SK-N-SH (cell line): Measurements from ENCODE around the gene SLC1A2. TPM values are rescaled to one million over a fixed set of nuclear protein-coding genes. Genes with fewer than 3 reads are reported as not detected.

ENCODE experiments used
- CTCF ChIA-PET: fragments of 300-600, 350-600 bp; formaldehyde crosslinking; extraction: SDS; loops from one replicate; lab custom pipeline; 2021; lab: Yijun Ruan, JAX
- POLR2A ChIA-PET: fragments of 350-600 bp; sonication (Branson Sonifier 250); formaldehyde crosslinking; extraction: SDS; loops from one replicate; lab custom pipeline; 2020; ENCODE audit warnings: antibody characterized with exemption, inconsistent platforms; lab: Yijun Ruan, JAX
- DNase-seq: peaks from one replicate; pipeline ENCODE4 v3.0.0; 2012
- H2AFZ ChIP-seq: fragments of 200-600 bp; sonication (generic); 2 replicates; pipeline ENCODE4 v1.8.1; 2016; ENCODE audit warnings: antibody characterized with exemption, mild to moderate bottlenecking, low read depth
- H3F3A ChIP-seq: fragments of 200-600 bp; sonication (generic); replicated peaks from 2 replicates; pipeline ENCODE3; 2016; ENCODE audit warnings: antibody characterized with exemption, mild to moderate bottlenecking; ENCODE audit not compliant: insufficient read depth
- H3K27ac ChIP-seq, 2 experiments: fragments of 200-500 bp in 1 of 2; fragments of 200-600 bp in 1 of 2; sonication (Bioruptor generic) in 1 of 2; sonication (generic), shearing (Covaris generic) in 1 of 2; 2 replicates each; pipeline versions ENCODE4 v1.5.1 to v1.6.1; 2014 to 2016; ENCODE audit warnings: low read depth in 2 of 2, inconsistent platforms in 1 of 2, low read length in 1 of 2, mild to moderate bottlenecking in 1 of 2, mixed read lengths in 1 of 2
- H3K27me3 ChIP-seq: fragments of 200-600 bp; sonication (generic), shearing (Covaris generic); 2 replicates; pipeline ENCODE4 v1.6.1; 2016; ENCODE audit warnings: mixed run types; ENCODE audit not compliant: insufficient read depth
- H3K36me3 ChIP-seq, 2 experiments: fragments of 200-500 bp in 1 of 2; fragments of 200-600 bp in 1 of 2; sonication (Bioruptor generic) in 1 of 2; sonication (generic) in 1 of 2; replicated peaks in 1 of 2; 2 replicates each; pipeline versions ENCODE3 to v1.5.1; 2014 to 2016; ENCODE audit warnings: low read length in 1 of 2, mild to moderate bottlenecking in 1 of 2; ENCODE audit not compliant: insufficient read depth in 2 of 2, control insufficient read depth in 1 of 2
- H3K4me1 ChIP-seq, 2 experiments: fragments of 200-500 bp in 1 of 2; fragments of 200-600 bp in 1 of 2; sonication (Bioruptor generic) in 1 of 2; sonication (generic), shearing (Covaris generic) in 1 of 2; 2 replicates each; pipeline versions ENCODE4 v1.5.1 to v1.6.1; 2014 to 2016; ENCODE audit warnings: low read depth in 1 of 2, low read length in 1 of 2, mixed run types in 1 of 2; ENCODE audit not compliant: insufficient read depth in 2 of 2, control insufficient read depth in 1 of 2
- H3K4me2 ChIP-seq: fragments of 200-600 bp; sonication (generic), shearing (Covaris generic); 2 replicates; pipeline ENCODE4 v1.6.1; 2017; ENCODE audit warnings: mixed run types
- H3K4me3 ChIP-seq, 2 experiments: fragments of 200-500 bp in 1 of 2; fragments of 200-600 bp in 1 of 2; sonication (Bioruptor generic) in 1 of 2; sonication (generic), shearing (Covaris generic) in 1 of 2; 2 replicates each; pipeline versions ENCODE4 v1.5.1 to v1.8.1; 2014 to 2016; ENCODE audit warnings: low read depth in 2 of 2, inconsistent platforms in 1 of 2, low read length in 1 of 2, mild to moderate bottlenecking in 1 of 2, mixed read lengths in 1 of 2, moderate library complexity in 1 of 2
- H3K79me2 ChIP-seq: fragments of 200-600 bp; sonication (generic); 2 replicates; pipeline ENCODE4 v1.8.1; 2017; ENCODE audit warnings: mild to moderate bottlenecking; ENCODE audit not compliant: insufficient read depth
- H3K9ac ChIP-seq: fragments of 200-600 bp; sonication (generic); 2 replicates; pipeline ENCODE4 v1.6.1; 2017; ENCODE audit warnings: mixed run types
- H3K9me2 ChIP-seq: fragments of 200-600 bp; sonication (generic); 2 replicates; pipeline ENCODE4 v1.6.1; 2017; ENCODE audit warnings: mixed run types
- H3K9me3 ChIP-seq: fragments of 200-600 bp; sonication (generic); 2 replicates; pipeline ENCODE4 v1.6.1; 2017; ENCODE audit warnings: mixed run types, mild to moderate bottlenecking, moderate library complexity
- H4K20me1 ChIP-seq: fragments of 200-600 bp; sonication (generic); 2 replicates; pipeline ENCODE4 v1.6.1; 2017; ENCODE audit warnings: mild to moderate bottlenecking, mixed run types; ENCODE audit not compliant: insufficient read depth
- EP300 ChIP-seq, 2 experiments: IDR thresholded peaks; 2 replicates each; pipeline versions ENCODE4 v1.4.0 to v1.6.1; 2012; ENCODE audit warnings: borderline replicate concordance in 1 of 2, low read depth in 1 of 2, low read length in 1 of 2
- GATA2 ChIP-seq: sonication (generic); formaldehyde crosslinking; IDR thresholded peaks from 2 replicates; pipeline ENCODE4 v1.5.0; 2020; ENCODE audit warnings: mild to moderate bottlenecking, missing genetic modification reagents
- MXI1 ChIP-seq: IDR thresholded peaks from 2 replicates; pipeline ENCODE4 v1.6.1; 2012; ENCODE audit warnings: mild to moderate bottlenecking, low read depth, low read length, improper control_type of control experiment
- NFIC ChIP-seq: IDR thresholded peaks from 2 replicates; pipeline ENCODE4 v1.4.0; 2012; ENCODE audit warnings: borderline replicate concordance
- RFX5 ChIP-seq: IDR thresholded peaks from 2 replicates; pipeline ENCODE4 v1.6.1; 2012; ENCODE audit warnings: mild to moderate bottlenecking, improper control_type of control experiment, low read length
- TEAD4 ChIP-seq: IDR thresholded peaks from 2 replicates; pipeline ENCODE4 v1.4.0; 2012; ENCODE audit warnings: mild to moderate bottlenecking, borderline replicate concordance; ENCODE audit not compliant: insufficient read depth
- WGBS: methylation state at CpG from one replicate; pipeline ENCODE4 v1.1.6; 2017; ENCODE audit warnings: low lambda C conversion rate; 5-methylcytosine and 5-hydroxymethylcytosine counted together
- polyA plus RNA-seq, 3 experiments: library from polyadenylated mRNA; depleted of rRNA; stranded (reverse); fragments of >200 nt; gene quantifications; 2 replicates each; pipeline ENCODE4 v1.2.3, GENCODE V29; 2012
- TF ChIP-seq, protein P1 (sequence below): IDR thresholded peaks from 2 replicates; pipeline ENCODE4 v1.6.1; 2012; ENCODE audit warnings: mild to moderate bottlenecking, low read depth, low read length, moderate library complexity
- TF ChIP-seq, protein P2 (sequence below): IDR thresholded peaks from 2 replicates; pipeline ENCODE4; 2012
- TF ChIP-seq, protein P3 (sequence below): IDR thresholded peaks from 2 replicates; pipeline ENCODE4 v1.4.0; 2012; ENCODE audit warnings: low read depth, borderline replicate concordance
- TF ChIP-seq, protein P4 (sequence below): fragments of 200-600 bp; sonication (generic); IDR thresholded peaks from 2 replicates; pipeline ENCODE4 v1.6.1; 2017; ENCODE audit warnings: antibody characterized with exemption, mild to moderate bottlenecking, moderate library complexity

Gene SLC1A2
- polyA plus RNA-seq, 1 of the 3 experiments (the other 2 are of a cell fraction) = under 0.01 TPM

DNA sequence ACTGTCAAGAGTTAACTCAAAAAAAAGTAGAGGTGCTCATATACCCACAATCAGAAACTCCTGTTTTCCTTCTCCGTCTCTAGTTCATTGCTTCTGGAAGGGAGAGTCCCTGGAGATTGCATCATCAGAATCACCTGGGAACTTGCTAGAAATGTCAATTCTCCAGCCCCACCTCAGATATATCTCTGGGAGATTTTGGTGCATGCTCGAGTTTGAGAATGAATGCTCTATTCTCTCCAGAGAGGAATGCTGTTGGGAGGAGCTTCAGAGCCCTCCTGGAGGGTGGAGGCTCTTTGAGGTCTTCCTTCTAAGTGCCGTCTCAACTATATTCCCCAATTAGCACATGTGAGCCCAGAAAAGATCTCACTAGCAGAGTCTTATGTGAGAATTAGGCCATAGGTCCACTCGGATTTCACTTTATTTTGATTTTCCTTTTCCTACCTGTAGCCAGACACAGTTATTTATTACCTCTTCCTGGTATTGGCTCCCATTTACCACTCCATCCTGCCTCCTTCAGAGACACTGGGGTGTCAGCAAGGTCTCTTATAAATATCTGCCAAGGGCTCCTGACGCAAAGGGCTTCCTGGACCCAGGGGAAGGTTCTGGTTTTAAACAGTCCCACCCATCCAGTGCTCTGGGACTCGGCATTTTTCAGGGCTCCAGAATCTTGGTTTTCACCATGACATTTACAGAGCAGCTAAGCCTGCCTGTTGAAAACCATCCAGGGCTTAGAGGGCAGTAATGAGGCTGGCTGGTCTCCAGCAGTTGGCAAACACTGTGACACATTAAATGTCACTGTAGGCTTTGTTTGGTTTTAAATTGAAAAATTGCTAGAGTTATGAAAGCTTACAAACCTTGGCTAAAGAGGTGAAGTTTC, 144.2 kb downstream of the SLC1A2 start:
- no peak for DNase-seq
- Histone ChIP-seq H2AFZ (no peak overlapping the region), H3K27ac (no peak overlapping the region), H3F3A (peaks cover 4% of the 10 kb centered on the region), H3K79me2 (no peaks in the 10 kb centered on the region), H3K4me1 (peaks cover 2 to 10% of the 10 kb centered on the region in 2 experiments; a peak in 2 of 4 replicates), H3K36me3 (no peaks in the 10 kb centered on the region), H3K4me3 (no peak overlapping the region), H3K9me2 (no peaks in the 10 kb centered on the region), H4K20me1 (no peaks in the 10 kb centered on the region), H3K9me3 (no peaks in the 10 kb centered on the region), H3K27me3 (no peaks in the 10 kb centered on the region), H3K4me2 (no peak overlapping the region), H3K9ac (no peak overlapping the region)
- POLR2A ChIA-PET = no interaction called here
- CTCF ChIA-PET = interaction anchor here (0.8 to 1.2 kb wide), 2 partner anchors 14 to 30 kb away, joined by 3 to 4 read pairs; no protein-coding TSS in a partner anchor
- 65% methylated on average over 5 of the region's 6 CpGs for WGBS
- TF ChIP-seq, protein P1, sequence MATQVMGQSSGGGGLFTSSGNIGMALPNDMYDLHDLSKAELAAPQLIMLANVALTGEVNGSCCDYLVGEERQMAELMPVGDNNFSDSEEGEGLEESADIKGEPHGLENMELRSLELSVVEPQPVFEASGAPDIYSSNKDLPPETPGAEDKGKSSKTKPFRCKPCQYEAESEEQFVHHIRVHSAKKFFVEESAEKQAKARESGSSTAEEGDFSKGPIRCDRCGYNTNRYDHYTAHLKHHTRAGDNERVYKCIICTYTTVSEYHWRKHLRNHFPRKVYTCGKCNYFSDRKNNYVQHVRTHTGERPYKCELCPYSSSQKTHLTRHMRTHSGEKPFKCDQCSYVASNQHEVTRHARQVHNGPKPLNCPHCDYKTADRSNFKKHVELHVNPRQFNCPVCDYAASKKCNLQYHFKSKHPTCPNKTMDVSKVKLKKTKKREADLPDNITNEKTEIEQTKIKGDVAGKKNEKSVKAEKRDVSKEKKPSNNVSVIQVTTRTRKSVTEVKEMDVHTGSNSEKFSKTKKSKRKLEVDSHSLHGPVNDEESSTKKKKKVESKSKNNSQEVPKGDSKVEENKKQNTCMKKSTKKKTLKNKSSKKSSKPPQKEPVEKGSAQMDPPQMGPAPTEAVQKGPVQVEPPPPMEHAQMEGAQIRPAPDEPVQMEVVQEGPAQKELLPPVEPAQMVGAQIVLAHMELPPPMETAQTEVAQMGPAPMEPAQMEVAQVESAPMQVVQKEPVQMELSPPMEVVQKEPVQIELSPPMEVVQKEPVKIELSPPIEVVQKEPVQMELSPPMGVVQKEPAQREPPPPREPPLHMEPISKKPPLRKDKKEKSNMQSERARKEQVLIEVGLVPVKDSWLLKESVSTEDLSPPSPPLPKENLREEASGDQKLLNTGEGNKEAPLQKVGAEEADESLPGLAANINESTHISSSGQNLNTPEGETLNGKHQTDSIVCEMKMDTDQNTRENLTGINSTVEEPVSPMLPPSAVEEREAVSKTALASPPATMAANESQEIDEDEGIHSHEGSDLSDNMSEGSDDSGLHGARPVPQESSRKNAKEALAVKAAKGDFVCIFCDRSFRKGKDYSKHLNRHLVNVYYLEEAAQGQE = no peak
- TF ChIP-seq, protein P2, sequence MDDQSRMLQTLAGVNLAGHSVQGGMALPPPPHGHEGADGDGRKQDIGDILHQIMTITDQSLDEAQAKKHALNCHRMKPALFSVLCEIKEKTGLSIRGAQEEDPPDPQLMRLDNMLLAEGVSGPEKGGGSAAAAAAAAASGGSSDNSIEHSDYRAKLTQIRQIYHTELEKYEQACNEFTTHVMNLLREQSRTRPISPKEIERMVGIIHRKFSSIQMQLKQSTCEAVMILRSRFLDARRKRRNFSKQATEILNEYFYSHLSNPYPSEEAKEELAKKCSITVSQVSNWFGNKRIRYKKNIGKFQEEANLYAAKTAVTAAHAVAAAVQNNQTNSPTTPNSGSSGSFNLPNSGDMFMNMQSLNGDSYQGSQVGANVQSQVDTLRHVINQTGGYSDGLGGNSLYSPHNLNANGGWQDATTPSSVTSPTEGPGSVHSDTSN = 0 out of 2 replicates have a peak, but pooled peaks have one; percentile 13
- TF ChIP-seq NFIC = 0 out of 2 replicates have a peak, but pooled peaks have one; percentile 17

DNA sequence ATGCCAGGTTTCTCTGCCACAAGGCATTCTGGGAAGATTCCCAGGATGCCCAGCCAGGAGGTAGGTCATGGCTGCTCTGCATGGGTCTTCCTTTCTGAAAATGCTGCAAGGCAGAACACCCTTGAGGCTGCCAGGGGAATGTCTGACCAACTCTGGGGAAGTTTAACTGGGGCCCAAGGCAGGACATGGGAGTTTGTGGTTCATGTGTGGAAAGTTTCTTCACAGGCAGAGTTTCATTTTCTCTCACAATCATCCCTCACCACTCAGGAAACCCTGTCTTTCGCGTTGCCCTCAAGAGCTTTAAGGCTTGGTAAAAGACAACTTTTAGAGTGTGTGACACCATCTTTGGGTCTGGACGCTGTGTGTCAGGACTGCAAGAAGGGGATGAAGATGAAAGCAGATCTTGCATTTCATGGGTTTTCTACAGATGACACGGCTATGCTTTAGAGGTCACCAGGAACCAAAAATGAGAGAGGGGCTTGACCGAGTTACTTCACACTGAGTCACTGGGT, 146.9 kb downstream of the SLC1A2 start:
- H3K36me3 ChIP-seq = no peaks in the 10 kb centered on the region
- ChIA-PET POLR2A (no interaction called here), CTCF (interaction anchor here (1.2 kb wide), 1 partner anchor 140 kb away, joined by 4 read pairs; no protein-coding TSS in a partner anchor)
- no peak overlapping the region for H3K4me3 ChIP-seq
- no peak overlapping the region for H3K27ac ChIP-seq
- H3K9ac ChIP-seq = no peak overlapping the region
- no peak for DNase-seq
- no peaks in the 10 kb centered on the region for H3K27me3 ChIP-seq
- H3K9me3 ChIP-seq = no peaks in the 10 kb centered on the region
- no peak overlapping the region for H2AFZ ChIP-seq
- peaks cover 8% of the 10 kb centered on the region for H3F3A ChIP-seq
- no peaks in the 10 kb centered on the region for H3K79me2 ChIP-seq
- TF ChIP-seq, protein P3, sequence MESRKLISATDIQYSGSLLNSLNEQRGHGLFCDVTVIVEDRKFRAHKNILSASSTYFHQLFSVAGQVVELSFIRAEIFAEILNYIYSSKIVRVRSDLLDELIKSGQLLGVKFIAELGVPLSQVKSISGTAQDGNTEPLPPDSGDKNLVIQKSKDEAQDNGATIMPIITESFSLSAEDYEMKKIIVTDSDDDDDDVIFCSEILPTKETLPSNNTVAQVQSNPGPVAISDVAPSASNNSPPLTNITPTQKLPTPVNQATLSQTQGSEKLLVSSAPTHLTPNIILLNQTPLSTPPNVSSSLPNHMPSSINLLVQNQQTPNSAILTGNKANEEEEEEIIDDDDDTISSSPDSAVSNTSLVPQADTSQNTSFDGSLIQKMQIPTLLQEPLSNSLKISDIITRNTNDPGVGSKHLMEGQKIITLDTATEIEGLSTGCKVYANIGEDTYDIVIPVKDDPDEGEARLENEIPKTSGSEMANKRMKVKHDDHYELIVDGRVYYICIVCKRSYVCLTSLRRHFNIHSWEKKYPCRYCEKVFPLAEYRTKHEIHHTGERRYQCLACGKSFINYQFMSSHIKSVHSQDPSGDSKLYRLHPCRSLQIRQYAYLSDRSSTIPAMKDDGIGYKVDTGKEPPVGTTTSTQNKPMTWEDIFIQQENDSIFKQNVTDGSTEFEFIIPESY = no peak
- no peak for TF ChIP-seq TEAD4
- TF ChIP-seq, protein P4, sequence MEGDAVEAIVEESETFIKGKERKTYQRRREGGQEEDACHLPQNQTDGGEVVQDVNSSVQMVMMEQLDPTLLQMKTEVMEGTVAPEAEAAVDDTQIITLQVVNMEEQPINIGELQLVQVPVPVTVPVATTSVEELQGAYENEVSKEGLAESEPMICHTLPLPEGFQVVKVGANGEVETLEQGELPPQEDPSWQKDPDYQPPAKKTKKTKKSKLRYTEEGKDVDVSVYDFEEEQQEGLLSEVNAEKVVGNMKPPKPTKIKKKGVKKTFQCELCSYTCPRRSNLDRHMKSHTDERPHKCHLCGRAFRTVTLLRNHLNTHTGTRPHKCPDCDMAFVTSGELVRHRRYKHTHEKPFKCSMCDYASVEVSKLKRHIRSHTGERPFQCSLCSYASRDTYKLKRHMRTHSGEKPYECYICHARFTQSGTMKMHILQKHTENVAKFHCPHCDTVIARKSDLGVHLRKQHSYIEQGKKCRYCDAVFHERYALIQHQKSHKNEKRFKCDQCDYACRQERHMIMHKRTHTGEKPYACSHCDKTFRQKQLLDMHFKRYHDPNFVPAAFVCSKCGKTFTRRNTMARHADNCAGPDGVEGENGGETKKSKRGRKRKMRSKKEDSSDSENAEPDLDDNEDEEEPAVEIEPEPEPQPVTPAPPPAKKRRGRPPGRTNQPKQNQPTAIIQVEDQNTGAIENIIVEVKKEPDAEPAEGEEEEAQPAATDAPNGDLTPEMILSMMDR = no peak
- no peak for TF ChIP-seq RFX5
- no peak for TF ChIP-seq MXI1
- TF ChIP-seq EP300 (IDR thresholded peaks at IDR 0.05; ENCODE audit: borderline replicate concordance in 1 of 2, low read depth in 1 of 2, low read length in 1 of 2) = no peak
- no peak for TF ChIP-seq GATA2
- H3K4me2 ChIP-seq = no peak overlapping the region
- no peaks in the 10 kb centered on the region for H3K9me2 ChIP-seq
- peaks cover 2 to 14% of the 10 kb centered on the region in 2 experiments; a peak in 2 of 4 replicates for H3K4me1 ChIP-seq
- H4K20me1 ChIP-seq = no peaks in the 10 kb centered on the region
- WGBS = 94% methylated on average over 5 of the region's 5 CpGs
